ENCODE data around the gene SRCAP. TPM values are rescaled to one million over a fixed set of nuclear protein-coding genes. Genes with fewer than 3 reads are reported as not detected.
A peak's percentile ranks its signal among the peaks of the same experiment; 100 is the strongest.

Gene SRCAP
- polyA plus RNA-seq, 3 donors from 2014 or later: 1.9 to 38.9 (median 2.8) TPM

DNA sequence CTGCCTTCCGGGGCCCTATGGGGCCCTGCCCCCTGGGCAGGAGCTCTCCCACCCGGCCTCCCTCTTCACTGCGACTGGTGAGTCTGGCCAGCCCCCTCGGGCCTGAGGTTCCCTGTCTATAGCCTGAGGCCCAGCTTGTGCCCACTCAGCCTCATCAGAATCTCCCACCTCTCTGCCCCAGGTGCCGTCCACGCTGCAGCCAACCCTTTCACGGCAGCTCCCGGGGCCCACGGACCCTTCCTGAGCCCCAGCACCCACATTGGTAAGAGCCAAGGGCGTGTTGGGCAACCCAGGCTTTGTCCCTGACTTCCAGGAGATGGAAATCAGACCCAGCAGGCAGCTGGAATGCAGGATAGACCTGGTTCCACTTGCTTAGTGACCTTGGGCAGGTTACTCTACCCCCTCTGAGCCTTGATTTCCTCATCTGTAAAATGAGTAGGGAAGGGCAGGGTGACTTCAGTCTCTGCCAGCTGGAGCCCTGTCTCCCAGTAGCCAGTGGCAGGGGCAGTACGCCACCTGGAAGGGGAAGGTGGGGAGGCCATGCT is 31.5 kb upstream of the SRCAP start:
- Mint-ChIP-seq H3K36me3 (peaks cover 14 to 24% (median 16%) of the 10 kb centered on the region in 3 donors), H3K27ac (peak overlapping the region in 1 of 6 donors; percentile 41), H3K27me3 (ENCODE audit: low read depth in 3 of 3) (peaks cover 0 to 3% (median 2%) of the 10 kb centered on the region in 3 donors), H3K9me3 (no peaks in the 10 kb centered on the region), H3K4me3 (no peak overlapping the region), H3K4me1 (peaks cover 13 to 14% of the 10 kb centered on the region in 2 donors)
- no peak for DNase-seq

DNA sequence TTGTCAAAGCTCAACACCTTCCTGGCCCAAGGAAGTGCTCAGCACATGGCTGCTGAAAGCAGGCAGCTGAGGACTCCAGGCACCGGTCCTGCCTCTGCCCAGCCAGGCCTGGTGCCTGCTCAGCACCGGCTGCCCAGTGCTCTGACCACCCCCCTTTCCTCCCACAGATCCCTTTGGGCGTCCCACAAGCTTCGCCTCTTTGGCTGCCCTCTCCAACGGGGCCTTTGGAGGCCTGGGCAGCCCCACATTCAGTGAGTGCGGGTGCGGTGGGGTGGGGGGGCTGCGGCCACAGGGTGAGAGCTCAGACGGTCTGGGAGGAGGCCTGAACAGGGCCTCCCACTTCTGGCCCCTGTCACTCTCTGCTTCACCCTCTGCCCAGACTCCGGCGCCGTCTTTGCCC is 30.6 kb upstream of the SRCAP start:
- H3K9me3 Mint-ChIP-seq: no peaks in the 10 kb centered on the region
- H3K27ac Mint-ChIP-seq: no peak overlapping the region
- peaks cover 0 to 3% (median 2%) of the 10 kb centered on the region in 3 donors for H3K27me3 Mint-ChIP-seq (ENCODE audit: low read depth in 3 of 3)
- DNase-seq: no peak
- H3K4me1 Mint-ChIP-seq: peaks cover 5% of the 10 kb centered on the region in 2 donors
- H3K4me3 Mint-ChIP-seq: no peak overlapping the region
- H3K36me3 Mint-ChIP-seq: peaks cover 11 to 18% (median 13%) of the 10 kb centered on the region in 3 donors

DNA sequence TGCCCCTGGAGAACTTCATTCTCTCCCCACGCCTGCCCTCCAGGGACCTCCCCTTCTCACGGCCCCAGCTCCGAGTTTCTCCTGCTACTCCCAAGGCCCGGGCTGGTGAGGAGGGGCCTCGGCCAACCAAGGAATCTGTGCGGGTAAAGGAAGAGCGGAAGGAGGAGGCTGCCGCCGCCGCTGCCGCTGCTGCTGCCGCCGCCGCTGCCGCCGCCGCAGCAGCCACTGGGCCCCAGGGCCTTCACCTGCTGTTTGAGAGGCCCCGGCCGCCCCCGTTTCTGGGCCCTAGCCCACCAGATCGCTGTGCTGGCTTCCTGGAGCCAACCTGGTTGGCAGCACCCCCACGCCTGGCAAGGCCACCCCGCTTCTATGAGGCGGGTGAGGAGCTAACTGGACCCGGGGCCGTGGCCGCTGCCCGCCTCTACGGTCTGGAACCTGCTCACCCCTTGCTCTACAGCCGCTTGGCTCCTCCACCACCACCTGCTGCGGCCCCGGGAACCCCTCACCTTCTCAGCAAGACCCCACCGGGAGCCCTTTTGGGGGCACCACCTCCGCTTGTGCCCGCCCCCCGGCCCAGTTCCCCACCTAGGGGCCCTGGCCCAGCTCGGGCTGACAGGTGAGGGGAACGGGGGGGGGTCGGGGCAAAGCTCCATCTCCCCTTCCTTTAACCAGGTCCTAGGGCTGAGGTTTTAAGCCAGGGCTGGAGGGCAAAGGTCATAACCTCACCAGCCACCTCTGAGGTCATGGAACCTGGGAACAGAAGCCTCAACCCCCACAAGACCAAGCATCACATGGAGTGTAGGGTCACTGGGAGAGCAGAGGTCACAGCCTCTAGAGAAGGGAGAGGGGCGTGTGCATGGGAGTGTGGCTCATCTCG is 29.7 kb upstream of the SRCAP start:
- Mint-ChIP-seq H3K27me3 (ENCODE audit: low read depth in 3 of 3) (peaks cover 0 to 2% (median 1%) of the 10 kb centered on the region in 3 donors), H3K4me1 (no peaks in the 10 kb centered on the region), H3K4me3 (no peak overlapping the region), H3K36me3 (peaks cover 6 to 13% (median 7%) of the 10 kb centered on the region in 3 donors), H3K9me3 (no peaks in the 10 kb centered on the region), H3K27ac (no peak overlapping the region)
- no peak for DNase-seq

DNA sequence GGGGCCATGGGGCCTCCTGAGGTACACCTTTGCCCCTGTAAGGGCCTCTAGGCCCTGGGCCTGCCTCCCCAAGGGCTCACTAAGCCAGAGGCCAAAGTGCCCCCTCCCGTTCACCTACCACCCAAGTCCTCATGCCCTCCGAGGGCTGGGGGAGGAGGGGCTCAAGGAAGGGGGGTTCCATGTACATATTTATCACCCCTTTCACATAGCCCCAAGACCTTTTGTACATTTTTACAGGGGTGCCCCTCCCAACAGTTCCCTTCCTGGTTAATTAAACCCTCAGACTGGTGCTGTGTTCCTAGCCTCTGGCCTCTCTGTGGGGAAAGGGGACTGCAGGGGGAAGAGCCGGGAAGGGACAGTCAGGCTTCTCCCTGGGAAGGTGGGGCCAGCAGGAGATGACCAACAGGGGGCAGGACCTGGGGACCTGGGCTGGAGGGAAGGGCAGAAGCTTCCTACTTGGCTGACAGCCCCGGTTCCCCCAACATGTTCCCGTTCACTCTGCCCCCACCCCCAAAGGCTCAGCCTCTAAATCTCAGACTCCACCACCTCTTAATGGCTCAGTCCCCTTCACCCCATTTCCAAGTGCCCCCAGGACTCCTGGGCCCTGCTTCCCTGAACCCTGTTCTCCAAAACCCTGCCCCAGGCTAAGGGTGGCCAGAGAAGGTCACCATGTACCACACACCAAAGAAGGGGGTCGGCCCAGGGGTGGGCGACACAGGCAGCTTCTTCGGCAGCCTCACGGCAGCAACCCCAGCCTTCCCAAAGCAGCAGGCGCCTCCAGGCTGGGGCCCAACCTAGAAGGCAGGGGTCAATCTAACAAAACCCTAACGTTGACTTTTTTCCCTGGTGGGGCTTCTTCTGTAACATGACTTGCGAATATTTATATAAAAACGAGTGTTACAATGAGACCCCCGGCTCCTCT is 28.8 kb upstream of the SRCAP start:
- H3K36me3 Mint-ChIP-seq: peaks cover 6 to 13% (median 7%) of the 10 kb centered on the region in 3 donors
- no peaks in the 10 kb centered on the region for H3K4me1 Mint-ChIP-seq
- DNase-seq: no peak
- H3K4me3 Mint-ChIP-seq: no peak overlapping the region
- H3K9me3 Mint-ChIP-seq: no peaks in the 10 kb centered on the region
- H3K27ac Mint-ChIP-seq: peak overlapping the region in 2 of 6 donors; percentile 22 to 28
- peaks cover 0 to 2% (median 1%) of the 10 kb centered on the region in 3 donors for H3K27me3 Mint-ChIP-seq (ENCODE audit: low read depth in 3 of 3)

DNA sequence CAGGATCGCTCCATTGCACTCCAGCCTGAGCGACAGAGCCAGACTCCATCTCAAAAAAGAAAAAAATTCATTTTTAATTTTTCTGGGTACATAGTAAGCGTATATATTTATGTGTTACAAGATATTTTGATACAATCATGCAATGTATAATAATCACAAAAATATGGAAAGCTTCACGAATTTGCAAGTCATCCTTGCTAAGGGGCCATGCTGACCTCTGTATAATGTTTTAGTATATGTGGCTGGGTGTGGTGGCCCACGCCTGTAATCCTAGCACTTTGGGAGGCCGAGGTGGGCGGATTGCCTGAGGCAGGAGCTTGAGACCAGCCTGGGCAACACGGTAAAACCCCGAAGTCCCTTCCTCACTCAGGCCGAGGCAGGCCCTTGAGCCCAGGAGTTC is 23.8 kb upstream of the SRCAP start:
- no peaks in the 10 kb centered on the region for H3K4me1 Mint-ChIP-seq
- H3K36me3 Mint-ChIP-seq: no peaks in the 10 kb centered on the region
- H3K27ac Mint-ChIP-seq: no peak overlapping the region
- H3K9me3 Mint-ChIP-seq: no peaks in the 10 kb centered on the region
- H3K27me3 Mint-ChIP-seq (ENCODE audit: low read depth in 3 of 3): peaks cover 0 to 2% (median 0%) of the 10 kb centered on the region in 3 donors
- DNase-seq: no peak
- no peak overlapping the region for H3K4me3 Mint-ChIP-seq

DNA sequence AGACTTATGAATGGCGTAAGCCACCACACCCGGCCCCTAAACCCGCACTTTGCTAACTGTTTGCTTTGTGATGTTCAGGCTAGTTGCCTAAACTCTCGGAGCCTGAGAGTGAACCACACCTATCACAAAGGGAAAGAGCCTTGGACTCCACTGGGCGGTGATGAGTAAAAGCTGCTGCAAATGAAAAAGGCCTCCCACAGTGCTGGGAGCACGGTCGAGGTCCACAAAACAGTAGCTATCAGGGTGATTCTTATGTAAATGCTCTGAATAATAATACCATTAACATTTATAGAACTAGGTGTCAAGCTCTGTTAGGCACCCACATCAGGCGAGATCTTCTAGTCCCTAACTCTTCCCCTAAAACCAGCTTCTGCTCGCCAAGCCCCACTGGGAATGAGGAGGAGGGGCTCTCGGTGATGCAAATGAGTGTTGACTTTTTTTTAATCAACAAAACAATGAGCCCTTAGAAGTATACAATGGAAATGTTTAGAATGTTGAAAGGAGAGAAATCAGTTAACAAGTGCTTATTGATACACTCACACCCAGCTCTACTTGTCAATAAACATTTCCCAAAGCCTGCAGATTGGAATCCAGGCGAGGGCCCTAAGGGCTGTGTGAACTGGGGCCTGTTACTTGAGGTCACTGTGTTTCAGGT is 20.9 kb upstream of the SRCAP start:
- Mint-ChIP-seq H3K27ac (no peak overlapping the region), H3K9me3 (no peaks in the 10 kb centered on the region), H3K4me3 (no peak overlapping the region), H3K36me3 (no peaks in the 10 kb centered on the region), H3K4me1 (no peaks in the 10 kb centered on the region), H3K27me3 (ENCODE audit: low read depth in 3 of 3) (peaks cover 0 to 2% (median 0%) of the 10 kb centered on the region in 3 donors)
- no peak for DNase-seq

DNA sequence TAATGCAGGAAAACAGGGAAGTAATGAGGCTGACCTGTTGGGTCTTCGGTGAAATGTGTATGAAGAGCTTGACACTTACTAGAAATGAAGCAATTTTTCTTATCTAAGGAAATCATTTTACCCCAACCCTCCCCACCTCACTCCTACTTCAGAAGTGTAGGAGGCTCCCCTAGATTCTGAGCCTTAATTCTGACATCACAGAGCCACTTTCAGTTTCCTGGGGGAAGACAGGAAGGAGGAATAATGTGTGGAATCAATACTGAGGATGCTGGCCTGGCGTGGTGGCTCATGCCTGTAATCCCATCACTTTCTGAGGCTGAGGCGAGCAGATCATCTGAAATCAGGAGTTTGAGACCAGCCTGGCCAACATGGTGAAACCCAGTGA is 20.4 kb upstream of the SRCAP start:
- Mint-ChIP-seq H3K36me3 (no peaks in the 10 kb centered on the region), H3K4me3 (no peak overlapping the region), H3K9me3 (no peaks in the 10 kb centered on the region), H3K27ac (no peak overlapping the region), H3K4me1 (no peaks in the 10 kb centered on the region), H3K27me3 (ENCODE audit: low read depth in 3 of 3) (peaks cover 0 to 2% (median 0%) of the 10 kb centered on the region in 3 donors)
- no peak for DNase-seq

DNA sequence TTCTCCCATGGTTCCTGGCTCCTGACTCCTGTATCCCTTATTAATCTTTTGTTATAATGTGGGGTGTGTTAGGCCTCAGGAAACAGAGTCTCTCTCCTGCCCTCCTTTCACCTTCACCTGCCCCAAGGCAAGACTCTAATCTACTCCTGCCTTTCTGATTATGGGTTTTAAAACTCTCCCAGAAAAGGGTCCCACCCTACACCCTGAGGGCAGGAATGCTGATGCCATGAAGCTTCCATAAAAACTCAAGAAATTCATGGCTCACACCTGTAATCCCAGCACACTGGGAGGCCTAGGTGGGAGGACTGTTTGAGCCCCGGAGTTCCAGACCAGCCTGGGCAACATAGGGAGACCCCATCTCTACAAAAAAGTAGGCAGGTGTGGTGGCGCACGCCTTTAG is 18.6 kb upstream of the SRCAP start:
- H3K4me3 Mint-ChIP-seq: no peak overlapping the region
- H3K4me1 Mint-ChIP-seq: no peaks in the 10 kb centered on the region
- no peak overlapping the region for H3K27ac Mint-ChIP-seq
- no peaks in the 10 kb centered on the region for H3K36me3 Mint-ChIP-seq
- H3K27me3 Mint-ChIP-seq (ENCODE audit: low read depth in 3 of 3): peaks cover 0 to 2% (median 0%) of the 10 kb centered on the region in 3 donors
- no peaks in the 10 kb centered on the region for H3K9me3 Mint-ChIP-seq
- DNase-seq: no peak

DNA sequence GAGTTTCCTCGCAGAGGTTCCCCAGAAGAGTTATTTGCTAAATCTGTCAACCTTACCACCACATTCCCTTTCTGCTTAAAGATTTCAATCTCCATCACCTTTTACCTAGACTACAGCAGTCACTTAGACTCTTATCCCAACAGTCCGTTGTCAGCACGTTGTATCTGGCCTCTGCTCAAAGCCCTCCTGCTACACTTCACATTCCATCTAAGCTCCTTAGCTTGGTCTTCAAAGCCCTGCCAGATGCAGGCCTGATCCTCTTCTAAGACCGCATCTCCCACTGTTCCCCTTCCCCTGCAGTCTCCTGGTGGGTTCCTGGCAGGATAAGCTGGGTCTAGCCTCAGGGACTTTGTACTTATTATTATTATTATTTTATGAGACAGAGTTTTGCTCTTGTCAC is 10.3 kb upstream of the SRCAP start:
- Mint-ChIP-seq H3K36me3 (no peaks in the 10 kb centered on the region), H3K27ac (no peak overlapping the region), H3K27me3 (ENCODE audit: low read depth in 3 of 3) (peaks cover 0 to 2% (median 0%) of the 10 kb centered on the region in 3 donors), H3K4me3 (no peak overlapping the region), H3K4me1 (peaks cover 1 to 4% of the 10 kb centered on the region in 2 donors), H3K9me3 (no peaks in the 10 kb centered on the region)
- DNase-seq: no peak

DNA sequence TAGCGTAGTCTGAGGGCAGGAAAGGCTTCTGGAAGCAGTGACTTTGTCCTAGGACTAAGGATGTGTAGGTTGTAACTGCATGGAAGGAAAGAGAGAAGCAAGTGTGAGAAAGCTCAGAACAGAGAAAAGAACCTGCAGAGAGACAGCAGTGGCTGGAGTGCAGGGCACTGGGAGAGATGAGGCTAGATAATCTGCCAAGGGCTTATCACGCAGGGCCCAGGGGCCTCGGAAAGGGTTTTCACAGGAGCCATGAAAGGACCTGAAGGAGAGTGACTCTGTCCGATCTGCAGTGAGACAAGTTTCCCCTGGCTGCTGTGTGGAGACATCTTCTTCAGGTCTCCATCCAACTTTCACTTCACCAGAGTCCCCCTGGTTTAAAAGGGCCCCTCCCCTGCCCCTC is 7.1 kb upstream of the SRCAP start:
- Mint-ChIP-seq H3K27me3 (ENCODE audit: low read depth in 3 of 3) (peaks cover 0 to 3% (median 0%) of the 10 kb centered on the region in 3 donors), H3K4me3 (no peak overlapping the region), H3K27ac (no peak overlapping the region), H3K9me3 (no peaks in the 10 kb centered on the region), H3K4me1 (peaks cover 6 to 7% of the 10 kb centered on the region in 2 donors), H3K36me3 (no peaks in the 10 kb centered on the region)
- DNase-seq: no peak

DNA sequence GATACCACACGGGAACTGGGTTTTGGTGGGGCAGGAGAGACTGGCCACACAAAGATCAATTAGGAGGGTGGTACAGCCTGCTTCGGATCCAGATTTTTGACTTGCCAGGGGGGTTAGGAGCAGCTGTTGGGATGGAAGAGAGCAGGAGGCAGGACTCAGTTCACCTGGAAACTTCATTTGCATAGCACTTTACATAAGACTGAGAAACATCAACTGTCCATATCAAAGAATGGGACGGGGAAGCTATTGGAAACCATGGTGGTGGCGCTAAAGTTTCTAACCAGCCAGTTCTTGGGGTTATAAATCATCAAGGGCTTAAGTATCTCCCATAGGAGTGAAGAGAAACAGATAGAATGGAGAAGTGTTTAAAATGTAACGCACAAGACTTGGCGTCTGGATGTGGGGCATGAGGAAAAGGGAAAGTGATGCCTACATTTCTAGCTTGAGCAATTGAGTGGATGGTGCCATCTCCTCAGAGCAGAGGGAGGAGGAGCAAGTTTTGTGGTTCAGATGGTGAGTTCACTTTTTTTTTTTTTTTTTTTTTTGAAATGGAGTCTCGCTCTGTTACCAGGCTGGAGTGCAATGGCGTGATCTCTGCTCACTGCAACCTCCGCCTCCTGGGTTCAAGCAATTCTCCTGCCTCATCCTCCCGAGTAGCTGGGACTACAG is 6.4 kb upstream of the SRCAP start:
- peaks cover 0 to 5% (median 0%) of the 10 kb centered on the region in 3 donors for H3K27me3 Mint-ChIP-seq (ENCODE audit: low read depth in 3 of 3)
- no peaks in the 10 kb centered on the region for H3K36me3 Mint-ChIP-seq
- H3K27ac Mint-ChIP-seq: peak overlapping the region in 2 of 6 donors; percentile 28 to 46
- H3K4me1 Mint-ChIP-seq: peaks cover 8 to 13% of the 10 kb centered on the region in 2 donors
- H3K4me3 Mint-ChIP-seq: no peak overlapping the region
- H3K9me3 Mint-ChIP-seq: no peaks in the 10 kb centered on the region
- DNase-seq: no peak

DNA sequence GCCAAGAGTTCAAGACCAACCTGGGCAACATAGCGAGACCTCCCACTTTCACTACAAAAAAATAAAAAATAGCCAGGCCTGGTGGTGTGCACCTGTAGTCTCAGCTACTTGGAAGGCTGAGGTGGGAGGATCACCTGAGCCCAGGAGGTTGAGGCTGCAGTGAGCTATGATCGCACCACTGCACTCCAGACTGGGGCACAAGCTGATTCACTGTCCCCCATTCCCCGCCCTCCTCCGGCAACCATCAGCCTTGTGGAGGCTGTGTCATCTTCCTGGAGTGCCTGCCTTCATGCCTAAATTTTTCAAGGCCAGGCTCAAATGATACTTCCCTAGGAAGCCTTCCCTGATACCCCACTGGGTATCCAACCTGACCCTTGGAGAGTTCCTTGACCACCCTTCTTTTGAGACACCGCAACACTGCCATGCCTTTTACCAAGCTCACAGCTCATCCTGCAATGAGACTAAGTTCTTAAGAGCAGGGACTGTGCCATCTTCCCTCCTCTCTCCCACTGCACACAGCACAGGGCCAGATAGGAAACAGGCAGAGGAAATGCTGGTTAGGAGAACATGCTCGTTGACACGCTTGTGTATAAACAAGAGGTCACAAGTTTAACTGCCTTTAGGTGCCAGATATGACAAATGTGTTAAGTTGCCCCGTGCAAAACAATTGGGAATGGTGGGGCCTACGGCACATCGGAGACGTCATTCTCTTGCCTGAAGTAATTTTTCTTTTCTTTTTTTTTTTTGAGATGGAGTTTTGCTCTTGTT is 3.9 kb upstream of the SRCAP start:
- no peak for DNase-seq
- Mint-ChIP-seq H3K9me3 (no peaks in the 10 kb centered on the region), H3K27ac (peak overlapping the region in 1 of 6 donors; percentile 30), H3K4me3 (no peak overlapping the region), H3K36me3 (no peaks in the 10 kb centered on the region), H3K27me3 (ENCODE audit: low read depth in 3 of 3) (peaks cover 16 to 20% (median 18%) of the 10 kb centered on the region in 3 donors), H3K4me1 (peaks cover 26 to 31% of the 10 kb centered on the region in 2 donors)
